SK-N-SH treated with all-trans-retinoic acid at 6 μM for 48 hours (cell line): ENCODE data around the gene GBF1.
A peak's percentile ranks its signal among the peaks of the same experiment; 100 is the strongest.

Experiments used
- ATAC-seq: fragments of 200-7000 bp; cut with Tn5 transposase; 3 replicates; pipeline ENCODE4 v1.9.1; 2020; ENCODE audit warnings: mild to moderate bottlenecking, moderate library complexity
- ARNTL ChIP-seq: fragments of 450-650 bp; formaldehyde crosslinking; IDR thresholded peaks from 2 replicates; pipeline ENCODE4 v1.5.0; 2020; ENCODE audit warnings: low read depth, mild to moderate bottlenecking, moderate library complexity, borderline replicate concordance
- BACH2 ChIP-seq: fragments of 250-450 bp; sonication (Bioruptor Pico); IDR thresholded peaks from 2 replicates; pipeline ENCODE4 v1.9.0; 2021; ENCODE audit warnings: mild to moderate bottlenecking, borderline replicate concordance
- CREB5 ChIP-seq: fragments of 250-450 bp; sonication (Bioruptor Pico); IDR thresholded peaks from 2 replicates; pipeline ENCODE4 v1.5.1; 2020; ENCODE audit warnings: low read depth, mild to moderate bottlenecking, moderate library complexity
- CSDC2 ChIP-seq: fragments of 250-450 bp; sonication (Bioruptor Pico); IDR thresholded peaks from 2 replicates; pipeline ENCODE4 v1.5.0; 2020; ENCODE audit warnings: mild to moderate bottlenecking, moderate library complexity
- CSRNP3 ChIP-seq: fragments of 250-450 bp; sonication (Bioruptor Pico); IDR thresholded peaks from 2 replicates; pipeline ENCODE4 v1.5.1; 2021; ENCODE audit warnings: mild to moderate bottlenecking, moderate library complexity
- GLIS3 ChIP-seq: fragments of 250-450 bp; sonication (Bioruptor Pico); IDR thresholded peaks from 2 replicates; pipeline ENCODE4 v1.5.0; 2020; ENCODE audit warnings: mild to moderate bottlenecking, moderate library complexity
- PATZ1 ChIP-seq: fragments of 250-450 bp; sonication (Bioruptor Pico); IDR thresholded peaks from 2 replicates; pipeline ENCODE4 v1.8.0; 2020; ENCODE audit warnings: mild to moderate bottlenecking, moderate library complexity, borderline replicate concordance
- POU6F1 ChIP-seq: fragments of 250-450 bp; sonication (Bioruptor Pico); IDR thresholded peaks from 2 replicates; pipeline ENCODE4 v1.8.0; 2021; ENCODE audit warnings: low read depth, mild to moderate bottlenecking, moderate library complexity, borderline replicate concordance
- SNAI2 ChIP-seq: fragments of 250-450 bp; sonication (Bioruptor Pico); IDR thresholded peaks from 2 replicates; pipeline ENCODE4 v1.5.0; 2020; ENCODE audit warnings: mild to moderate bottlenecking, moderate library complexity
- TOX ChIP-seq: fragments of 250-450 bp; sonication (Bioruptor Pico); IDR thresholded peaks from 2 replicates; pipeline ENCODE4 v1.8.0; 2021; ENCODE audit warnings: mild to moderate bottlenecking, moderate library complexity, borderline replicate concordance
- TSHZ2 ChIP-seq: fragments of 250-450 bp; sonication (Bioruptor Pico); IDR thresholded peaks from 2 replicates; pipeline ENCODE4 v1.5.0; 2020; ENCODE audit warnings: mild to moderate bottlenecking, moderate library complexity
- ZFP3 ChIP-seq: fragments of 250-450 bp; sonication (Bioruptor Pico); IDR thresholded peaks from 2 replicates; pipeline ENCODE4 v1.5.0; 2020; ENCODE audit warnings: mild to moderate bottlenecking, moderate library complexity
- ZFP30 ChIP-seq: fragments of 450-650 bp; formaldehyde crosslinking; IDR thresholded peaks from 2 replicates; pipeline ENCODE4 v1.5.0; 2022; ENCODE audit warnings: mild to moderate bottlenecking, moderate library complexity
- ZNF70 ChIP-seq: fragments of 450-650 bp; formaldehyde crosslinking; IDR thresholded peaks from 2 replicates; pipeline ENCODE4 v1.5.0; 2020; ENCODE audit warnings: mild to moderate bottlenecking, moderate library complexity
- ZNF8 ChIP-seq: fragments of 450-650 bp; formaldehyde crosslinking; IDR thresholded peaks from 2 replicates; pipeline ENCODE4 v1.5.0; 2020; ENCODE audit warnings: mild to moderate bottlenecking, moderate library complexity

GBF1 gene

GRCh38 chr10:102397222-102398171, 152.2 kb downstream of the GBF1 start:
- ATAC-seq, result no peak
- TF ChIP-seq ZNF70 (CRISPR knock-in tag) (no peak), ARNTL (CRISPR knock-in tag) (no peak), PATZ1 (CRISPR knock-in tag) (no peak), ZNF8 (no peak), GLIS3 (CRISPR knock-in tag) (no peak), SNAI2 (no peak), ZFP3 (CRISPR knock-in tag) (no peak), TOX (CRISPR knock-in tag) (no peak), ZFP30 (no peak), BACH2 (CRISPR knock-in tag) (no peak)
- TF ChIP-seq, all 23 proteins: peak for 0

- TF ChIP-seq SNAI2 (no peak), TSHZ2 (no peak), POU6F1 (CRISPR knock-in tag) (no peak), ZFP3 (CRISPR knock-in tag) (no peak), CSRNP3 (CRISPR knock-in tag) (no peak), CREB5 (CRISPR knock-in tag) (no peak), CSDC2 (CRISPR knock-in tag) (no peak), TOX (CRISPR knock-in tag) (no peak)
- no peak for ATAC-seq
Observed at GRCh38 chr10:102398172-102399020, 153.1 kb downstream of the GBF1 start.

GRCh38 chr10:102399217-102400021, 154.1 kb downstream of the GBF1 start:
- TF ChIP-seq TSHZ2 (0 out of 2 replicates have a peak, but pooled peaks have one; percentile 44), SNAI2 (no peak)
- peak; percentile 77 for ATAC-seq
